GM20000 (cell line): ENCODE measurements around the gene HOXC10.

Experiments used
- DNase-seq: peaks from one replicate; pipeline ENCODE4 v3.0.0; 2012; ENCODE audit warnings: low spot score
- TF ChIP-seq, protein P1 (sequence below): IDR thresholded peaks from 2 replicates; pipeline ENCODE4 v1.5.1; 2012; ENCODE audit warnings: mild to moderate bottlenecking, control low read depth; ENCODE audit errors: extremely low read depth, missing control alignments

HOXC10 gene

DNA sequence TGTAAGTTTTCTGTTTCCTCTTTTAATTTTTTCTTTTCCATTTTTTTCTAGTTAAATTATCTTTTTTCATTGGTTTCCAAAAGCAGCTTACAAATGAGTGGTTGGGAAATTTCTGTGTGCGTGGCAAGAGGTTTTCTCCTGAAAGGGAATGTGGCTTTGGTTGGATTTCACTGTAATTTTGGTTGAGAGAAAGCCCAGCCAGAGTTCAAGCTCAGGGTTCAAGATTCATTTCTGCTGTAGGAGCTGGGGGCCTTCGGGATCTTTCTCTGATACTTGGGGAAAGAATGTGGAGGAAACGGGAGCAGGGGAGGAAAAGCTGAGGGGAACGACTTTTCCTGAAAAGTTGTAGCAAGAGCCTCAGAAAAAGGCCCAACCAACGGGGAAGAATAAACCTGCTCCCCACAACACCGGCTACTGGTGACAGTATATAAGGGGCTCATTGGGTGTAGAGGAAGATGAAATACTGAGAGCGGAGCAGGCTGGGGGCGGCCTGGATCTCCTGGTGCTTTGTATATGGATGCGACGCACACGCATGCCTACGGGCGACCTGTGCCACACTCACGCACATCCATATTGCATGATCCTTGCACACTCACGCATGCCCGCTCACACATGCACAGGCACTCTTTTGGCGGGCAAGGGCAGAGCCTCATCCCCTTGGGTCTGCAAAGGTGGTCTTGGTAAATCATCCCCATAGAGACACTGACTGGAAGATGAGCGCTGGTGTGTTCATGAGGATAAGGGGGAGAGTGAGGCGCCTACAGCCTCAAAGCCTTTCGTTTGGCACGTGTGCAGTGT is 1.9 kb downstream of the HOXC10 start:
- no peak for DNase-seq
- TF ChIP-seq, protein P1, sequence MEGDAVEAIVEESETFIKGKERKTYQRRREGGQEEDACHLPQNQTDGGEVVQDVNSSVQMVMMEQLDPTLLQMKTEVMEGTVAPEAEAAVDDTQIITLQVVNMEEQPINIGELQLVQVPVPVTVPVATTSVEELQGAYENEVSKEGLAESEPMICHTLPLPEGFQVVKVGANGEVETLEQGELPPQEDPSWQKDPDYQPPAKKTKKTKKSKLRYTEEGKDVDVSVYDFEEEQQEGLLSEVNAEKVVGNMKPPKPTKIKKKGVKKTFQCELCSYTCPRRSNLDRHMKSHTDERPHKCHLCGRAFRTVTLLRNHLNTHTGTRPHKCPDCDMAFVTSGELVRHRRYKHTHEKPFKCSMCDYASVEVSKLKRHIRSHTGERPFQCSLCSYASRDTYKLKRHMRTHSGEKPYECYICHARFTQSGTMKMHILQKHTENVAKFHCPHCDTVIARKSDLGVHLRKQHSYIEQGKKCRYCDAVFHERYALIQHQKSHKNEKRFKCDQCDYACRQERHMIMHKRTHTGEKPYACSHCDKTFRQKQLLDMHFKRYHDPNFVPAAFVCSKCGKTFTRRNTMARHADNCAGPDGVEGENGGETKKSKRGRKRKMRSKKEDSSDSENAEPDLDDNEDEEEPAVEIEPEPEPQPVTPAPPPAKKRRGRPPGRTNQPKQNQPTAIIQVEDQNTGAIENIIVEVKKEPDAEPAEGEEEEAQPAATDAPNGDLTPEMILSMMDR = no peak

DNA sequence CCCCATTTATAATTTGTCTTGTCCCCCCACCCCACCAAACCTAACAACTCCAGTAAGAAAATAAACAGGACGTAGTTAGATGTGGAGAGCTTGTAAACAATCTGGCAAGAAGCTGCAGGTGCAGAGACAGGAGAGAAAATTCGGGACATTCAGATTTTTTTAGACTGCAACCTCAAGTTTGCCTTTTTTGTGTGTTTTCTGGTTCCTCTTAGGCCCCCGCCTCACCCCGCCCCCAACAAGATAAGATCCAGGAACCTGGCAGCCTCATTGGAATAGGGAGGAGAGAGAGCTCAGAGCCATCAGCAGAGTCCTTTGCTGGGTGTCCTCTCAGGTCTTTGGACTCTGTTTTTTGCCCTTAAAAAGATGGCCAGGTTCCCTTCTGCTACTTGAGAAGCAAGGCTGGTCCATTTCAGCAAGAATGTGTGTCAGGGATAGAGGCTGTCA is 2.9 kb downstream of the HOXC10 start:
- TF ChIP-seq, protein P1 = no peak
- no peak for DNase-seq

DNA sequence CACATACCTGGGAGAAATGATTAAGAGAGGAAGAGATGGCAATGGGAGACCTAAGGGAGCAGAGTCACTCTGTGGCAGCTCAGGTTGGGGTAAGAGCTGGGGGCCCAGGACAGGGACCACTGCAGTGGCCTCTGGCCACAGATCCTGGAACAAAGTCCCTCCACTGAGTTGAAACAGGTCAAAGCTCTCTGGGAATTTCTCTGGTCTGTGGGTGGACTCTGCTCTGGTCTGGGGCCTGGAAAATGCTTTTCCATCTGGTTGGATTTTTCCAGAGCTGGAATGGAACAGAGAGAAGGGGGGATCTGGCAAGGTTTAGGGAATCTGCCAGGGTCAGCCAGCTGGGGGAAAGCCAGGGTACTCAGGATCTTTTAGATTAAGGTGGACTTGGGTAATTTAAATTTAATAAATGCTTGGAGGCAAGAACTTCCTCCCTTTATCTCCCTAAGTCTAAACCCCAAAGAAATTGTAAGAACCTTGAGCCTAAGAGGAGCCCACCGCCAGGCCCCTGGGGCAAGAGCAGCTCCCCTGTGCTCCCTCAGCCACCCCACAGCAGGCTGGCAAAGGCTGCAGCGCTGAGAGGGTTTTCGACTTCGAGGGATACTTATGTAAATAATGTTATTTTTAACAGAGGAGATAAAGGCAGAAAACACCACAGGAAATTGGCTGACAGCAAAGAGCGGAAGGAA is 3.7 kb downstream of the HOXC10 start:
- TF ChIP-seq, protein P1 = no peak
- DNase-seq = no peak

DNA sequence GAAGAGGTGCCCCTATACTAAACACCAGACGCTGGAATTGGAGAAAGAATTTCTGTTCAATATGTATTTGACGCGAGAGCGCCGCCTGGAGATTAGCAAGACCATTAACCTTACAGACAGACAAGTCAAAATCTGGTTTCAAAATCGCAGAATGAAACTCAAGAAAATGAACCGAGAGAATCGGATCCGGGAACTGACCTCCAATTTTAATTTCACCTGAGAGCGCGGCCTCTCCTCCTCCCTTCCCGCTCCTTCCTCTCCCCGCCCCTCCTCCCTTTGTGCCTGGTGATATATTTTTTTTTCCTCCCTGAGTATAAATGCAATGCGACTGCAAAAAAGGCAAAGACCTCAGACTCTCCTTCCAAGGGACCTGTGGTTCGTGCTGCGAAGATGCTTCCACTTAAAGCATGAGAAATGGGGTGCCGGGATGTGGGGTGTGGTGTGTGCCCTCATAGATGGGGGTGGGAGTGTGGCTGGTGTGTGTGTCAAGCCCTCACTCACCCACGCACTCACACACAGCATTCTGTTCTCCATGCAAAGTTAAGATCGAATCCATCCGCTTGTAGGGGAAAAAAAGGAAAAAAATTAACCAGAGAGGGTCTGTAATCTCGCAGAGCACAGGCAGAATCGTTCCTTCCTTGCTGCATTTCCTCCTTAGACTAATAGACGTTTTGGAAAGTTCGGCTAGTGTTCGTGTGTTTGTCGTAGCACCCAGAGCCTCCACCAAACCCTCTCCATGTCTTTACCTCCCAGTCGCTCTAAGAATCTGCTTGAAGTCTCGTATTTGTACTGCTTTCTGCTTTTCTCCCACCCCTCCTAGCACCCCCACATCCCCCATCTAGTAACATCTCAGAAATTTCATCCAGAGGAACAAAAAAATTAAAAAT is 4.5 kb downstream of the HOXC10 start:
- DNase-seq = peak; percentile 80
- TF ChIP-seq, protein P1 = peak; percentile 54

DNA sequence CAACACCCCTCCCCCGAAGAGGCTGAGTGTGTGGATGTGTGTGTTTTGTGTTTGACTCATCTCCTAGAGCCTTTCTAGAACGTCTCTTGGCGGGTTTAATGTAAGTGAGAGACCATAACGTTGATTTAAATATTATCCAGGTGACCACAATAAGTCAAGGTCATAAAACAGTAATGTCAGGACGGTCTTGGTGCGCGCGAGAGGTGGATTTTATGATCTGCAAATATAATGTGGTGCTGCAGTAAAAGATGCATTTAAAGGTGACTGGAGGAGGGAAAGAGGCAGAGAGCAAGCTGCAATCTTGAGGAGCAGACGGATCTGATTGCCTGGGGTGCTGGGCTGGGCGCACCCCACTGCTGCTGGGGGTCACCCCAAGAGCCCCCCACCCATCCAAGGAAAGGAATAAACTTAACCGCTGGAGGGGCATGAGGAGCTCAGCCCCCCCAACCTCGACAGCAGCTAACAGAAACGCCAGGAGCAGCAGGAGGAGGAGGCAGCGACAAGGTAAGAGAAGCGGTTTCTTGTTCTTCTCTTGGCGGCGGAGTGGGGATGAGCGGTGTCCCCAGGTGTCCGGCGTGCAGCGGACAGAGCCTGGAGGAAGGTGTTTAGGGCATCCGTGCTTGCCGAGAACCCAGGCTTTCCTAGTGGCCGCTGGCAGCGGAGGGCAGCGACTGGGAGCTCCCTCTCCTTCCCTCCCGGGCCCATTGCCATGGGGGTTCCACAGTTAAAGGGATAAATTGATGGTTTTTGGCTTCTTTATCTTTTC is 5.5 kb downstream of the HOXC10 start:
- DNase-seq = no peak
- TF ChIP-seq, protein P1 = no peak

DNA sequence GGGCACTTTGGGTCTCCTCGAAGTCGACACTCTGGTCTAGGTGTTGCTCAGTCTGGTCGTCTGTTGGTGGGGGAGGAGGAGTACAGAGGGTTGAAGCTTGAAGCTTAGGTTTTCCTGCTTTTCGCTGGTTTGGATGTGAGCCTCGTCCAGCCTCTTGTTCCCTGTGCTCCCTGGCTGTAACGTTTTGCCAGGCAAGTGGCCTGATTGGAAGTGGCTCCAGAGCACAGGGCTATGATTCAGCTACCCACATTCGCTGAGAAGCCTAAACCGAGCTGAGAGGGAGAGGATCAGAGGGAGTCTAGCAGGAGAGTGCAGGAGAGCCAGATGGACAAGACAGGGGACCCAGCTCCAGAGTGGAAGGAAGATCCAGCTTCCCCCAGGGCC is 6.1 kb downstream of the HOXC10 start:
- TF ChIP-seq, protein P1 = no peak

More for the DNA sequence above, 6.1 kb downstream of the HOXC10 start:
- no peak for DNase-seq
